GM12878 (cell line): Measurements from ENCODE around the gene TBC1D32. TPM values are rescaled to one million over a fixed set of nuclear protein-coding genes. Genes with fewer than 3 reads are reported as not detected.

Source experiments
- ATAC-seq: fragments of 200-7000 bp; cut with Tn5 transposase; 3 replicates; pipeline ENCODE4 v1.9.1; 2020; ENCODE audit warnings: mild to moderate bottlenecking, moderate library complexity
- BruUV-seq: library from RNA; stranded (reverse); fragments of 400-500 nt; replicated peaks from 2 replicates; lab custom pipeline; 2021; lab: Mats Ljungman, UMichigan
- CTCF ChIA-PET: fragments of 300-600 bp; sonication (Branson Sonifier 250); formaldehyde crosslinking; extraction: SDS; loops from one replicate; lab custom pipeline; 2021; ENCODE audit warnings: inconsistent platforms; lab: Yijun Ruan, JAX
- POLR2A ChIA-PET: fragments of 350-600 bp; formaldehyde crosslinking; extraction: SDS; loops from one replicate; lab custom pipeline; 2021; ENCODE audit warnings: inconsistent platforms; lab: Charles Lee
- RAD21 ChIA-PET: fragments of 300-600 bp; sonication (Branson Sonifier 250); formaldehyde crosslinking; loops from one replicate; lab custom pipeline; 2023; ENCODE audit warnings: antibody characterized with exemption; ENCODE audit not compliant: unreplicated experiment; lab: Charles Lee
- SMC1A ChIA-PET: fragments of 300-600 bp; sonication (Branson Sonifier 250); formaldehyde crosslinking; loops from one replicate; lab custom pipeline; 2023; ENCODE audit not compliant: unreplicated experiment, uncharacterized antibody; lab: Charles Lee
- DNase-seq: peaks from one replicate; pipeline ENCODE4 v3.0.0-alpha.2; 2011; ENCODE audit warnings: low read depth, low spot score
- FAIRE-seq: peaks from 3 replicates; lab custom pipeline; 2011; peaks lifted over from hg19 to GRCh38; lab: Jason Lieb, UNC
- H2AFZ ChIP-seq: 2 replicates; pipeline ENCODE4 v1.6.0; 2011; ENCODE audit warnings: low read depth, low read length, control low read depth; ENCODE audit not compliant: control insufficient read depth
- H3K27ac ChIP-seq: 2 replicates; pipeline ENCODE4 v1.5.1; 2011; ENCODE audit warnings: control low read depth; ENCODE audit not compliant: control insufficient read depth, insufficient read depth
- H3K27me3 ChIP-seq, 2 experiments: replicated peaks in 1 of 2; 2 replicates each; pipeline versions ENCODE4 v1.6.0 to v1.6.1; 2011; ENCODE audit warnings: low read length in 1 of 2; ENCODE audit not compliant: control insufficient read depth in 2 of 2, insufficient read depth in 2 of 2
- H3K36me3 ChIP-seq, 2 experiments: 2 replicates each; pipeline ENCODE4 v1.5.1; 2011; ENCODE audit warnings: low read length in 1 of 2; ENCODE audit not compliant: control insufficient read depth in 2 of 2, insufficient read depth in 2 of 2
- H3K4me1 ChIP-seq: 2 replicates; pipeline ENCODE4 v1.6.1; 2011; ENCODE audit warnings: mild to moderate bottlenecking, low read length, moderate library complexity, mixed read lengths; ENCODE audit not compliant: control insufficient read depth, insufficient read depth
- H3K4me2 ChIP-seq: 2 replicates; pipeline ENCODE4 v1.6.0; 2011; ENCODE audit warnings: control low read depth; ENCODE audit not compliant: control insufficient read depth, insufficient read depth
- H3K4me3 ChIP-seq: fragments of 200-600 bp; sonication (generic); 2 replicates; pipeline ENCODE4 v1.5.1; 2016
- H3K79me2 ChIP-seq: 2 replicates; pipeline ENCODE4 v1.6.0; 2011; ENCODE audit warnings: low read length; ENCODE audit not compliant: control insufficient read depth, insufficient read depth
- H3K9ac ChIP-seq: 2 replicates; pipeline ENCODE4 v1.8.0; 2011; ENCODE audit warnings: low read length, control low read depth, mixed read lengths; ENCODE audit not compliant: control insufficient read depth, insufficient read depth
- H3K9me3 ChIP-seq: replicated peaks from 3 replicates; pipeline ENCODE4 v1.5.1; 2011; ENCODE audit warnings: mild to moderate bottlenecking, low read length; ENCODE audit not compliant: control insufficient read depth, insufficient read depth
- H4K20me1 ChIP-seq: 2 replicates; pipeline ENCODE4 v1.6.0; 2011; ENCODE audit not compliant: control insufficient read depth, insufficient read depth
- CREM ChIP-seq: IDR thresholded peaks from 2 replicates; pipeline ENCODE4 v1.6.1; 2014; ENCODE audit warnings: antibody characterized with exemption, low read depth
- ETV6 ChIP-seq, 2 experiments: fragments of 450-650 bp in 1 of 2; IDR thresholded peaks in 1 of 2; conservative IDR thresholded peaks in 1 of 2; 2 replicates each; pipeline ENCODE4 v1.6.1; 2014; ENCODE audit warnings: antibody characterized with exemption in 1 of 2, borderline replicate concordance in 1 of 2, low read depth in 1 of 2, mild to moderate bottlenecking in 1 of 2, moderate library complexity in 1 of 2
- LARP7 ChIP-seq: fragments of 450-650 bp; IDR thresholded peaks from 2 replicates; pipeline ENCODE4 v1.6.1; 2017; ENCODE audit warnings: mild to moderate bottlenecking
- NFIC ChIP-seq: IDR thresholded peaks from 2 replicates; pipeline ENCODE4 v1.6.1; 2012; ENCODE audit warnings: low read depth, mild to moderate bottlenecking, inconsistent platforms, low read length, moderate library complexity
- PBX3 ChIP-seq: IDR thresholded peaks from 2 replicates; pipeline ENCODE4 v1.6.1; 2011; ENCODE audit warnings: mild to moderate bottlenecking, low read depth, low read length, moderate library complexity; ENCODE audit not compliant: insufficient replicate concordance
- SKIL ChIP-seq: fragments of 450-650 bp; IDR thresholded peaks from 2 replicates; pipeline ENCODE4 v1.6.1; 2017; ENCODE audit warnings: mild to moderate bottlenecking, low read depth, inconsistent platforms; ENCODE audit not compliant: poor library complexity, severe bottlenecking
- SUZ12 ChIP-seq: fragments of 200-600 bp; sonication (generic); IDR thresholded peaks from one replicate; pipeline ENCODE4 v1.6.1; 2018; ENCODE audit warnings: antibody characterized with exemption, mild to moderate bottlenecking; ENCODE audit not compliant: unreplicated experiment
- WGBS: methylation state at CpG from one replicate; pipeline ENCODE4 v1.1.6; 2016; ENCODE audit warnings: low lambda C conversion rate; ENCODE audit not compliant: insufficient replicate concordance, insufficient coverage; ENCODE audit errors: missing lambda C conversion rate; 5-methylcytosine and 5-hydroxymethylcytosine counted together
- in situ Hi-C: fragments of 300-500 bp; cut with MboI; formaldehyde crosslinking; loops from 9 replicates; pipeline ENCODE4 v1.14.3; 2018; ENCODE audit warnings: mixed read lengths
- intact Hi-C: fragments of 100-400 bp; cut with micrococcal nuclease; formaldehyde crosslinking; loops from one replicate; pipeline ENCODE4 v1.14.2; 2022; ENCODE audit not compliant: unreplicated experiment
- polyA plus RNA-seq, 11 experiments: library from polyadenylated mRNA; depleted of rRNA in 4 of 11; unstranded in 6 of 11; stranded (reverse) in 5 of 11; fragments of >200 nt; fragmentation: Nextera tagmentation in 4 of 11; fragmentation: Illumina TruSeq in 1 of 11; extraction: Ambion mirVana in 4 of 11; extraction: Trizol in 1 of 11; gene quantifications; 1 replicate in 1 of 11; 2 replicates in 10 of 11; pipeline versions ENCODE4 v1.2.1 to v1.2.3, GENCODE V29; 2011 to 2016; ENCODE audit warnings: inconsistent platforms in 2 of 11, missing spikeins in 2 of 11, low read depth in 1 of 11
- total RNA-seq, 4 experiments: library from RNA; depleted of rRNA in 3 of 4; stranded (reverse); fragments of >200 nt in 3 of 4; fragmentation: Illumina TruSeq in 1 of 4; extraction: Trizol in 1 of 4; gene quantifications; 2 replicates each; pipeline versions ENCODE4 v1.2.1 to v1.2.3, GENCODE V29; 2013 to 2021

Gene TBC1D32
- total and polyA plus RNA-seq, 10 of the 15 experiments (the other 5 are each of a cell fraction or from before 2014, with no cell fraction given), result 2.2 to 10.2 (median 4.1) TPM

- no TSS peak for BruUV-seq
- POLR2A ChIA-PET, result no interaction called here
- Histone ChIP-seq H3K4me2 (no peak overlapping the region), H2AFZ (no peak overlapping the region), H3K36me3 (no peaks in the 10 kb centered on the region), H3K4me3 (no peak overlapping the region), H4K20me1 (no peaks in the 10 kb centered on the region), H3K27ac (no peak overlapping the region), H3K27me3 (no peaks in the 10 kb centered on the region), H3K9ac (no peak overlapping the region), H3K79me2 (no peaks in the 10 kb centered on the region), H3K4me1 (no peaks in the 10 kb centered on the region), H3K9me3 (no peaks in the 10 kb centered on the region)
- CTCF ChIA-PET, result no interaction called here
- DNase-seq, result no peak
- in situ Hi-C loops (no loop called here), intact Hi-C loops (no loop called here)
- no peak for TF ChIP-seq SKIL
- TF ChIP-seq CREM, result no peak
- no peak for TF ChIP-seq ETV6 (conservative IDR thresholded peaks at IDR 0.05 in 1 of 2, IDR thresholded peaks at IDR 0.05 in 1 of 2; ENCODE audit: borderline replicate concordance in 1 of 2, low read depth in 1 of 2)
- TF ChIP-seq LARP7, result no peak
- TF ChIP-seq NFIC, result no peak
- TF ChIP-seq PBX3, result no peak
- TF ChIP-seq SUZ12, result no peak
- FAIRE-seq, result no peak
- ATAC-seq, result no peak
- RAD21 ChIA-PET, result no interaction called here
- 51% methylated on average over 4 of the region's 4 CpGs for WGBS
- SMC1A ChIA-PET, result no interaction called here
Measured at GRCh38 chr6:121171879-121172278, 162.4 kb downstream of the TBC1D32 start.
